GM10266 (cell line): Measurements from ENCODE around the gene ARNT2.

ENCODE experiments used
- DNase-seq: peaks from one replicate; pipeline ENCODE4 v3.0.0; 2012; ENCODE audit errors: extremely low spot score
- TF ChIP-seq, protein P1 (sequence below): IDR thresholded peaks from 2 replicates; pipeline ENCODE4 v1.5.1; 2012; ENCODE audit warnings: mild to moderate bottlenecking, low read depth; ENCODE audit not compliant: control insufficient read depth, insufficient read depth; ENCODE audit errors: missing control alignments

Gene ARNT2

DNA sequence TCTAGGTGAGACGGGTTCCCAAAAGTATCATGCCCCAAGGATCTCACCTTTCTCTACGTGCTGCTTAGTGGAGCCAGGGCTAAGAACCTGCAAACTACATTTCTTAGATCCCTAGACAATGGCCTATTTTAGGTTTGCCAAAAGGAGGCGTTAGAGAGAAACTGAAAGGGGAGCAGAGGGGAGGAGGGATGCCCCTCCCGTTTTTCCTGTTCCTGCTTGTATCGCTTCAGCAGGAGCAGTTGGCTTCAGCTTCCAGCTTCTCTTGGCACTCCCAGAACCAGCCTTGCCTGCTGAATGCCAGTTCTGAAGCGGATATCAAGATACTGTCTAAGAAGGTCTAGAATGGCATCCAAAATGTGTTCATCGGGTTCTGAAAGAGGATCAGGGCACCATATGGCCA lies 232.5 kb downstream of the ARNT2 start:
- TF ChIP-seq, protein P1, sequence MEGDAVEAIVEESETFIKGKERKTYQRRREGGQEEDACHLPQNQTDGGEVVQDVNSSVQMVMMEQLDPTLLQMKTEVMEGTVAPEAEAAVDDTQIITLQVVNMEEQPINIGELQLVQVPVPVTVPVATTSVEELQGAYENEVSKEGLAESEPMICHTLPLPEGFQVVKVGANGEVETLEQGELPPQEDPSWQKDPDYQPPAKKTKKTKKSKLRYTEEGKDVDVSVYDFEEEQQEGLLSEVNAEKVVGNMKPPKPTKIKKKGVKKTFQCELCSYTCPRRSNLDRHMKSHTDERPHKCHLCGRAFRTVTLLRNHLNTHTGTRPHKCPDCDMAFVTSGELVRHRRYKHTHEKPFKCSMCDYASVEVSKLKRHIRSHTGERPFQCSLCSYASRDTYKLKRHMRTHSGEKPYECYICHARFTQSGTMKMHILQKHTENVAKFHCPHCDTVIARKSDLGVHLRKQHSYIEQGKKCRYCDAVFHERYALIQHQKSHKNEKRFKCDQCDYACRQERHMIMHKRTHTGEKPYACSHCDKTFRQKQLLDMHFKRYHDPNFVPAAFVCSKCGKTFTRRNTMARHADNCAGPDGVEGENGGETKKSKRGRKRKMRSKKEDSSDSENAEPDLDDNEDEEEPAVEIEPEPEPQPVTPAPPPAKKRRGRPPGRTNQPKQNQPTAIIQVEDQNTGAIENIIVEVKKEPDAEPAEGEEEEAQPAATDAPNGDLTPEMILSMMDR: no peak
- no peak for DNase-seq

DNA sequence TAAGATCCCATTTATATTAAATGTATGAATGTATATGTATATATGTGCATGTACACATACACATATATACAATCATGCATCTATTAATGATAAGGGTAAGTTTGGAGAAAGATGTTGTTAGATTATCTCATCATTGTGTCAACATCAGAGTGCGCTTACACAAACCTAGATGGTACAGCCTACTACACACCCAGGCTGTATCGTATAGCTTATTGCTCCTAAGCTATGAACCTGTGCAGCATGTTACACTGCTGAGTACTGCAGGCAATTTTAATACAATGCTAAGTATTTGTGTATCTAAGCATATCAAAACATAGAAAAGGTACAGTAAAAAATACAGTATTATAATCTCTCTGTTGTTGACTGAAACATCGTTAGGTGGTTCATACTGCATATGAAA lies 233.6 kb downstream of the ARNT2 start:
- TF ChIP-seq, protein P1: no peak

DNA sequence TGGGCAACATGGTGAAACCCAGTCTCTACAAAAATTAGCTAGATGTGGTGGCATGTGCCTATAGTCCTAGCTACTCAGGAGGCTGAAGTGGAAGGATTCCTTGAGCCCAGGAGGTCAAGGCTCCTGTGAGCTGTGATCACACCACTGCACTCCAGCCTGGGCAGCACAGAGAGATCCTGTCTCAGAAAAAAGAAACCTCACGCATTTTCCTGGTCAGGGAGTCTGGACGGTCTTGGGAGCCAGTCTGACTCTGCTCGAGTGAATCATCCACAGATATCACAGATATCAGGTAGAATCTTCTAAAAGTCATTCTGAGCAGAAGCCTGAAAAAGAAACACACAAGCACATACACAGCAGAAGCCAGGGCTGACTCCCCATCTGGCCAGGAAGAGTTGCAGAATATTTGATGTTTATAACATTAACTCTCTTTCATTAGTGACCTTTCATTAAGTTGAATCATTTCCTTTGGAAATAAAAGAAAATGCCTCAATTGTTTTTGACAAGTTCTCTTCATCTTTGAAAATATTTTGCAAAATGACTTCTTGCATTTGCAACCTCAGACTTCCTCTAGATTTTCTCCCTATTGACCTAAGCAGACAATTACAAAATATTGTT lies 234.5 kb downstream of the ARNT2 start:
- TF ChIP-seq, protein P1: no peak
- DNase-seq: no peak

More for the DNA sequence above, 233.6 kb downstream of the ARNT2 start:
- DNase-seq: no peak

DNA sequence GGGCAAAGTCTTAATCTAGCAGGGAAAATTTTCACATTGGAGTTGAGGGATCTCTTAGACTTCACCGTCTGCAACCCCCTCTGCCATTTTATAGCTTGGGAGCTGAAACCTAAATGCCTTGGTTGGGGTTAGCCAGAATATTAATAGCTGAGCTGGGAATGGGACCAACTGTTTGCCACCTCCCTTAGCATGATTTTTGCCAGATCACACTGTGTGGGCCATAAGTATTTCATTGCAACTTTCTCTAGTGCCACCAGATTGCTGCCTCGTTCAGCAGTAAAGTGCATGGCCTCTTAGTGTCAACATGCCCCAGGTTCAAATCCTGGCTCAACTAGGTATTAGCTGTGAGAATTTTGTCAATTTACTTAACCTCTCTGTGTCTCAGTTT lies 235.0 kb downstream of the ARNT2 start:
- TF ChIP-seq, protein P1: no peak
- DNase-seq: no peak

DNA sequence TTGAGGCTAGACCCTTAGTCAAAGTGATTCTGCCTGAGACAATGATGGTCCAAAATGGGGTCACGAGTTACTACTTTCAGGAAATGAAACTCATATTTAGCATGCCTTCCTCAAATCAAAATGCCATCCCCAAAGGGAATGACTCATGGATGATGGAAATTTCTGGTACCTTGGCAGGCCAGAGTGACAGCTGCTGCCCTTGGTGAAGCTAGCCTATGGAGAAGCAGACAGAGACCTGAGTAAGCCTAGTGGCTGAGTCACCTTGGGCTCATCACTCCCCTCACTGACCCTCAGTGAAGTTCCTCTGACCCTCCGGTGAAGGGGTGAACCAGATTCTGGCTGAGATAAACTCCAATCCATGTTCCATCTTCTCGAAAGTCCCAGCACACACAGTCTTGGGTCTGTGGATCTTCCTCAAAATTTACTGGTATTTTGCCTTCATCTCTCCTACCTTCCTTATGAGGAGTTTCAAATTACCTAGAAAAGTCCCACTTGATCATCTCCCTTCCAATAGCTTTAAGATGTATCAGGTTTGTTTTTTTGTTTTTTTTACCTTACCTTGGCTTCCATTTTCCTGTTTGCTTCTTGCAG lies 236.4 kb downstream of the ARNT2 start:
- no peak for DNase-seq
- TF ChIP-seq, protein P1: no peak

DNA sequence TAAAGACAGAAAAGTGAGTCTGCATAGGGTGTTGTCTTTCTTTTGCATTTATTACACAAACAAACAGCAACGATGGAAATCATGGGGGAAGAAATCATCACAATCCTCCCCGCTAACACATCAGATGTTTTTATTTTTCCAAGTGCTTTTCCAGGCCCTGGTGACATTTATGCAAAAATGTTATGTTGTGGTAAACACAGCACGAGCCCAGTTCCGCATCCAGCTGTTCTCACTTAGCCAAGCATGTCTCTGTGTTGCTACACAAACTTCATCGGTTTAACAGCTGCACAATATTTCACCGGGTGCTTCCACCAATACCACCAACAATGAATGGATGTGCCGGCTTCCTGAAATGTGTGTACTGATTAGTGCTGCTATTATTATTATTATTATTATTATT lies 237.2 kb downstream of the ARNT2 start:
- no peak for DNase-seq
- TF ChIP-seq, protein P1: no peak

DNA sequence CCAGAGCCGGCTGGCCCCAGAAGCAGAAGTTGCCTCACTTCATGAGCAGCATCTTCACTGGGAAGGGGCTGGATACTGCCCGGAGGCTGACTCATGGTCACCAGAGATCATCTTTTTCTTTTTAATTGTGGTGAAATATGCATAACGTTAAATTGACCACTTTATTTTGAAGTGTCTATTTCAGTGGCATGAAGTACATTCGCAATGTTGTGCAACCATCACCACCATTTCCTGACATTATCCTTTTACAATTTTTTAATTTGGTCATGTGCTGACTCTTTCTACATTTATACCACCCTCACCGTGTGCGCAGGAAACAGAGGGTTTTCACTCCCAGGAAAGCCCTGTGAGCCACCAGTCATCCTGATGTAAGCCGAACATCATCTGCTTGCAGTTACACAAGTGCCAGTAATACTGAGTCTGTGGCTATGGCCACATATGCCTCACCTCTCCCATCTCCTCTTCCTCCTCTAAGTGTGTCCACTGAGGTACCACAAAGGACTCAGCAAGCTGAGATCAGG lies 239.3 kb downstream of the ARNT2 start:
- TF ChIP-seq, protein P1: no peak
- no peak for DNase-seq
